SU-DHL-6 (cell line): ENCODE measurements around the gene CPLANE2.
A peak's percentile ranks its signal among the peaks of the same experiment; 100 is the strongest.

Source experiments
- H2AFZ ChIP-seq: fragments of 200-600 bp; sonication (generic); 2 replicates; pipeline ENCODE4 v1.6.1; 2014; ENCODE audit warnings: low read depth, mild to moderate bottlenecking, moderate library complexity, mixed read lengths, antibody characterized with exemption, low read length; ENCODE audit not compliant: severe bottlenecking
- H3F3A ChIP-seq: fragments of 200-600 bp; shearing (Covaris generic); 2 replicates; pipeline ENCODE4 v1.6.0; 2016; ENCODE audit warnings: antibody characterized with exemption, mild to moderate bottlenecking; ENCODE audit not compliant: insufficient read depth
- H3K27ac ChIP-seq: fragments of 200-600 bp; sonication (generic); 2 replicates; pipeline ENCODE4 v1.5.1; 2016; ENCODE audit warnings: low read depth, mild to moderate bottlenecking, low read length, moderate library complexity, mixed read lengths
- H3K27me3 ChIP-seq: fragments of 200-600 bp; sonication (generic), shearing (Covaris generic); 2 replicates; pipeline ENCODE4 v1.6.0; 2014; ENCODE audit warnings: mild to moderate bottlenecking, low read length
- H3K36me3 ChIP-seq: fragments of 200-600 bp; sonication (generic); 2 replicates; pipeline ENCODE4 v1.6.1; 2014; ENCODE audit warnings: mild to moderate bottlenecking, low read length, mixed read lengths
- H3K4me2 ChIP-seq: fragments of 300-600, 200-600 bp; shearing (Covaris generic), sonication (generic); 2 replicates; pipeline ENCODE4 v1.6.0; 2014; ENCODE audit warnings: low read length, low read depth, mild to moderate bottlenecking; ENCODE audit not compliant: poor library complexity, severe bottlenecking
- H3K4me3 ChIP-seq: fragments of 200-600 bp; sonication (generic); 2 replicates; pipeline ENCODE4 v1.5.1; 2014; ENCODE audit warnings: antibody characterized with exemption, low read length, mild to moderate bottlenecking, mixed read lengths; ENCODE audit not compliant: insufficient read depth, poor library complexity, severe bottlenecking
- H3K79me2 ChIP-seq: fragments of 200-600 bp; sonication (generic); 2 replicates; pipeline ENCODE4 v1.6.1; 2014; ENCODE audit warnings: mild to moderate bottlenecking, low read length, moderate library complexity; ENCODE audit not compliant: insufficient read depth
- H3K9ac ChIP-seq: fragments of 200-600 bp; sonication (generic); 2 replicates; pipeline ENCODE4 v1.7.0; 2014; ENCODE audit warnings: mild to moderate bottlenecking, low read length
- H3K9me2 ChIP-seq: fragments of 200-600 bp; sonication (generic); replicated peaks from 2 replicates; pipeline ENCODE4 v1.6.1; 2014; ENCODE audit warnings: low read length; ENCODE audit not compliant: insufficient read depth
- H3K9me3 ChIP-seq: fragments of 200-600 bp; sonication (generic); 2 replicates; pipeline ENCODE4 v1.6.1; 2014; ENCODE audit warnings: low read length, mixed read lengths; ENCODE audit not compliant: insufficient read depth
- H4K20me1 ChIP-seq: fragments of 200-600 bp; sonication (generic); 2 replicates; pipeline ENCODE4 v1.6.1; 2014; ENCODE audit warnings: low read depth, mild to moderate bottlenecking, antibody characterized with exemption, low read length, moderate library complexity, mixed read lengths
- EZH2phosphoT487 ChIP-seq: fragments of 200-600 bp; sonication (generic), shearing (Covaris generic); conservative IDR thresholded peaks from 2 replicates; pipeline ENCODE4 v1.6.1; 2018; ENCODE audit warnings: mild to moderate bottlenecking, antibody characterized with exemption, low read length, moderate library complexity, mixed read lengths
- TF ChIP-seq, protein P1 (sequence below): fragments of 200-600 bp; sonication (generic); IDR thresholded peaks from one replicate; pipeline ENCODE4 v1.5.1; 2017; ENCODE audit warnings: antibody characterized with exemption, mild to moderate bottlenecking, low read length, moderate library complexity; ENCODE audit not compliant: insufficient read depth, poor library complexity, severe bottlenecking

CPLANE2 gene, protein sequence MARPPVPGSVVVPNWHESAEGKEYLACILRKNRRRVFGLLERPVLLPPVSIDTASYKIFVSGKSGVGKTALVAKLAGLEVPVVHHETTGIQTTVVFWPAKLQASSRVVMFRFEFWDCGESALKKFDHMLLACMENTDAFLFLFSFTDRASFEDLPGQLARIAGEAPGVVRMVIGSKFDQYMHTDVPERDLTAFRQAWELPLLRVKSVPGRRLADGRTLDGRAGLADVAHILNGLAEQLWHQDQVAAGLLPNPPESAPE

DNA sequence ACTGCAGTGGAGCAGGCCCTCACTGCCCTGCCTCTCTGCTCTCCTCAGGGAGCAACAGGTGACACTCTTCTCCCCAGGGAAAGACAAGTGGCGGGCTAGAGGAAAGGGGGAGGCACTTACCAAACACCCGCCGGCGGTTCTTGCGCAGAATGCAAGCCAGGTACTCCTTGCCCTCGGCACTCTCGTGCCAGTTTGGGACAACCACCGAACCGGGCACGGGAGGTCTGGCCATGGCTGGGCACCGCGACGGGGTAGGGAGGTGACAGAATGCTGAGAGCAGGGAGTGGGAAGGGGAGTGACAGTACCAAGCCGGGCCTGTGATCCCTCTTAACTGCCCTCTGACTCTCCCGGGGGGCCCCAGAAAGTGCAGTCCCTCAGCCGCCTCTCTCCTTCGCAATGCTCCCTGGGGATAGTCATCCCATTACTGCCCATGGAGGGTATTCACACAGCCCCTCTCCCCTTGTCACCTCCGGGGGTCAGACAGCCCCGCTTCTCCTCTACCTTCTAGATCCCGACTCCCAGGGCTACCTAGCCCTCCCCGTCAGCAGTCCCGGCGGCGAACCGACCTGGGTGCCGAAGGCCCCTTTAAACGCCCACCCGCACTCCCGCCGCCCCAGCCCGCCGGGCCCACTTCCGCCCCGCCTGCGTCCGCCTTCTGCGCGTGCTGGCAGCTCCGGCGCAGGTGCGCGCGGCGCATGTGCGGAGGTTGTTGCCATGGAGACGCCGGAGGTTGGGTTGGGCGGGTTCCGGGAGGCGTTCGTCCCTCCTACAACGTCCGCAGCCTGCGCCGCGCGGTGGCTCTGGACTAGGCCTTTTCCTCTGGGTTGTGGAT, at the start of gene CPLANE2:
CPLANE2 (minus strand) TSS at position 673 of the 832 bp plus-strand sequence; CDS start at position 232, 441 bp downstream.
- peak within 1 kb of the TSS; percentile 93 for H3K4me2 ChIP-seq
- peak within 1 kb of the TSS; percentile 23; the same call in 1 of the 2 replicates for H3K27ac ChIP-seq

DNA sequence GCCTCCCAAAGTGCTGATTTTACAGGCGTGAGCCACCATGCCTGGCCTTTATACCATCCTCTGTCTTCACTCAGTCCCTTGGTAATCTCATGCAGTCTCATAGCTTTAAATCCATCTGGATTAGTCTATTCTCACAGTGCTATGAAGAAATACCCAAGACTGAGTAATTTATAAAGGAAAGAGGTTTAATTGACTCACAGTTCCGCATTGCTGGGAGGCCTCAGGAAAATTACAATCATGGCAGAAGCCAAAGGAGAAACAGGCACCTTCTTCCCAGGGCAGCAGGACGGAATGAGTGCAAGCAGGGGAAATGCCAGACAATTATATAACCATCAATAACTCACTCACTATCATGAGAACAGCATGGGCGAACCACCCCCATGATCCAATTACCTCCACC, 49.1 kb upstream of the CPLANE2 start:
- no peaks in the 10 kb centered on the region for H3K27me3 ChIP-seq
- H4K20me1 ChIP-seq: no peaks in the 10 kb centered on the region
- H2AFZ ChIP-seq: no peak overlapping the region
- no peak overlapping the region for H3K9ac ChIP-seq
- TF ChIP-seq EZH2phosphoT487: no peak
- TF ChIP-seq, protein P1, sequence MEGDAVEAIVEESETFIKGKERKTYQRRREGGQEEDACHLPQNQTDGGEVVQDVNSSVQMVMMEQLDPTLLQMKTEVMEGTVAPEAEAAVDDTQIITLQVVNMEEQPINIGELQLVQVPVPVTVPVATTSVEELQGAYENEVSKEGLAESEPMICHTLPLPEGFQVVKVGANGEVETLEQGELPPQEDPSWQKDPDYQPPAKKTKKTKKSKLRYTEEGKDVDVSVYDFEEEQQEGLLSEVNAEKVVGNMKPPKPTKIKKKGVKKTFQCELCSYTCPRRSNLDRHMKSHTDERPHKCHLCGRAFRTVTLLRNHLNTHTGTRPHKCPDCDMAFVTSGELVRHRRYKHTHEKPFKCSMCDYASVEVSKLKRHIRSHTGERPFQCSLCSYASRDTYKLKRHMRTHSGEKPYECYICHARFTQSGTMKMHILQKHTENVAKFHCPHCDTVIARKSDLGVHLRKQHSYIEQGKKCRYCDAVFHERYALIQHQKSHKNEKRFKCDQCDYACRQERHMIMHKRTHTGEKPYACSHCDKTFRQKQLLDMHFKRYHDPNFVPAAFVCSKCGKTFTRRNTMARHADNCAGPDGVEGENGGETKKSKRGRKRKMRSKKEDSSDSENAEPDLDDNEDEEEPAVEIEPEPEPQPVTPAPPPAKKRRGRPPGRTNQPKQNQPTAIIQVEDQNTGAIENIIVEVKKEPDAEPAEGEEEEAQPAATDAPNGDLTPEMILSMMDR: no peak
- H3K4me2 ChIP-seq: no peak overlapping the region
- no peaks in the 10 kb centered on the region for H3K9me3 ChIP-seq
- H3K36me3 ChIP-seq: no peaks in the 10 kb centered on the region
- H3K27ac ChIP-seq: no peak overlapping the region
- H3F3A ChIP-seq: no peaks in the 10 kb centered on the region
- H3K4me3 ChIP-seq: no peak overlapping the region
- no peaks in the 10 kb centered on the region for H3K79me2 ChIP-seq
- H3K9me2 ChIP-seq: no peaks in the 10 kb centered on the region

More for the DNA sequence above, at the start of gene CPLANE2:
- Histone ChIP-seq H3K4me3 (peak within 1 kb of the TSS; percentile 62), H3K27me3 (no peaks in the 10 kb centered on the region), H2AFZ (peak within 1 kb of the TSS; percentile 97), H3K9me3 (no peaks in the 10 kb centered on the region), H3K79me2 (no peaks in the 10 kb centered on the region), H4K20me1 (no peaks in the 10 kb centered on the region), H3K9ac (peak within 1 kb of the TSS; percentile 61), H3F3A (peaks cover 3% of the 10 kb centered on the region; the same call in 1 of the 2 replicates), H3K9me2 (no peaks in the 10 kb centered on the region), H3K36me3 (no peaks in the 10 kb centered on the region)
- no peak for TF ChIP-seq EZH2phosphoT487
- TF ChIP-seq, protein P1: no peak

DNA sequence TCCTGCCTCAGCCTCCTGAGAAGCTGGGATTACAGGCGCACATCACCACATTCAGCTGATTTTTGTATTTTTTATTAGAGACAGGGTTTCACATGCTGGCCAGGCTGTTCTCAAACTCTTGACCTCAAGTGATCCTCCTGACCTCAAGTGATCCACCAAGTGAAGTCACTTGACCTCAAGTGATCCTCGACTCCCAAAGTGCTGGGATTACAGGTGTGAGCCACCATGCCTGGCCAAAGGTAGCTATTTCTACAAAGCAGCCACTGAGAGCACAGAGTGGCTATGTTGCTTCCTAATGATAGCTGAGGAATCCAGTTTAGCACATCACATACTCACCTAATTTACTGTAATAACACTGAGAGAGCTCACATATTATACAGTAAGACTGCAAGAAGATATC, 44.8 kb upstream of the CPLANE2 start:
- no peak overlapping the region for H3K4me2 ChIP-seq
- H3K79me2 ChIP-seq: no peaks in the 10 kb centered on the region
- H3K4me3 ChIP-seq: no peak overlapping the region
- H4K20me1 ChIP-seq: no peaks in the 10 kb centered on the region
- no peak overlapping the region for H3K9ac ChIP-seq
- H3K9me3 ChIP-seq: no peaks in the 10 kb centered on the region
- no peaks in the 10 kb centered on the region for H3K36me3 ChIP-seq
- H3K9me2 ChIP-seq: no peaks in the 10 kb centered on the region
- TF ChIP-seq EZH2phosphoT487: no peak
- TF ChIP-seq, protein P1: no peak
- H3K27ac ChIP-seq: no peak overlapping the region
- H3K27me3 ChIP-seq: no peaks in the 10 kb centered on the region
- H3F3A ChIP-seq: no peaks in the 10 kb centered on the region
- H2AFZ ChIP-seq: no peak overlapping the region
